Uterus (tissue), 4 donors: ENCODE data around the gene ABCA2. TPM values are rescaled to one million over a fixed set of nuclear protein-coding genes. Genes with fewer than 3 reads are reported as not detected.

Source experiments
- DNase-seq, 2 donors: peaks; one replicate each; pipeline ENCODE4 v3.0.0-alpha.2; 2019 to 2020
- H3K27ac ChIP-seq, 2 donors: fragments of 200-600 bp; sonication (generic); 1 replicate in 1 of 2; 2 replicates in 1 of 2; pipeline ENCODE4 v1.5.1; 2016 to 2018
- H3K27me3 ChIP-seq, 2 donors: fragments of 200-600 bp; sonication (generic); one replicate each; pipeline ENCODE4 v1.5.1; 2018 to 2019; ENCODE audit warnings: control low read depth in 1 of 2
- H3K36me3 ChIP-seq, 2 donors: fragments of 200-600 bp; sonication (generic); one replicate each; pipeline ENCODE4 v1.5.1; 2019; ENCODE audit warnings: control low read depth in 1 of 2
- H3K4me1 ChIP-seq, 2 donors: fragments of 200-600 bp; sonication (generic); one replicate each; pipeline ENCODE4 v1.5.1; 2018 to 2019; ENCODE audit warnings: control low read depth in 1 of 2
- H3K4me3 ChIP-seq, 2 donors: fragments of 200-600 bp; sonication (generic); 1 replicate in 1 of 2; 2 replicates in 1 of 2; pipeline ENCODE4 v1.5.1; 2018 to 2019; ENCODE audit warnings: mild to moderate bottlenecking in 1 of 2
- H3K9me3 ChIP-seq, 2 donors: fragments of 200-600 bp; sonication (generic); one replicate each; pipeline ENCODE4 v1.5.1; 2019; ENCODE audit warnings: control low read depth in 1 of 2
- CTCF ChIP-seq, 4 experiments: fragments of 200-600 bp in 2 of 4; fragments of 450-650 bp in 2 of 4; sonication (generic) in 2 of 4; IDR thresholded peaks; one replicate each; pipeline ENCODE4 v1.5.1; 2016 to 2019; ENCODE audit warnings: antibody characterized with exemption in 4 of 4, mild to moderate bottlenecking in 2 of 4, moderate library complexity in 1 of 4
- POLR2A ChIP-seq, 2 donors: fragments of 450-650 bp; IDR thresholded peaks; one replicate each; pipeline ENCODE4 v1.6.1; 2016; ENCODE audit warnings: antibody characterized with exemption in 2 of 2, mild to moderate bottlenecking in 1 of 2, moderate library complexity in 1 of 2
- intact Hi-C: fragments of 100-400 bp; cut with DNase I; formaldehyde crosslinking; loops from one replicate; pipeline ENCODE4 v1.15.1; 2023; ENCODE audit warnings: low total_unique reads
- total RNA-seq, 4 donors: library from RNA; depleted of rRNA in 3 of 4; stranded (reverse); fragments of >200 nt in 3 of 4; gene quantifications; one replicate each; pipeline versions ENCODE4 v1.1.0 to v1.2.4, GENCODE V29; 2014 to 2023
- donor health status: DM: yes; HTN: yes; CAD: no.

Gene ABCA2
- 10 to 100 TPM; 24.8 to 36.9 (median 26.1) TPM for total RNA-seq

- Histone ChIP-seq H3K27ac (peak within 1 kb of the TSS; percentile 1 to 63), H3K4me3 (peak within 1 kb of the TSS; percentile 40 to 42), H3K27me3 (no peaks in the 10 kb centered on the region), H3K9me3 (no peaks in the 10 kb centered on the region), H3K4me1 (peaks cover 0 to 18% of the 10 kb centered on the region in 2 donors), H3K36me3 (no peaks in the 10 kb centered on the region)
- DNase-seq: no peak
- intact Hi-C loops: no loop called here
- TF ChIP-seq POLR2A (IDR thresholded peaks at IDR 0.05): no peak
- TF ChIP-seq CTCF (IDR thresholded peaks at IDR 0.05): no peak
Observed at GRCh38 chr9:137027369-137028262, at the start of gene ABCA2. Gene ABCA2 (minus strand): TSS chr9:137028237. CDS start chr9:137028140, 97 bp downstream.

- intact Hi-C loops: no loop called here
- H3K27me3 ChIP-seq: no peaks in the 10 kb centered on the region
- no peaks in the 10 kb centered on the region for H3K9me3 ChIP-seq
- peaks cover 0 to 7% of the 10 kb centered on the region in 2 donors for H3K4me1 ChIP-seq
- DNase-seq: peak; percentile 63 to 70
- peak within 1 kb of the TSS; percentile 36 to 65 for H3K27ac ChIP-seq
- TF ChIP-seq POLR2A (IDR thresholded peaks at IDR 0.05) (peak; percentile 27 to 38), CTCF (IDR thresholded peaks at IDR 0.05) (no peak)
- H3K4me3 ChIP-seq: peak within 1 kb of the TSS; percentile 41 to 47
- no peaks in the 10 kb centered on the region for H3K36me3 ChIP-seq
Observed at GRCh38 chr9:137077010-137077747, 49.1 kb upstream of the ABCA2 start, which contains the start of gene UAP1L1. Gene UAP1L1 (plus strand): TSS chr9:137077517. CDS start chr9:137077533, 16 bp downstream.

GRCh38 chr9:137076636-137077009 is 48.6 kb upstream of the ABCA2 start:
- Histone ChIP-seq H3K9me3 (no peaks in the 10 kb centered on the region), H3K4me3 (peak overlapping the region; percentile 41 to 47), H3K4me1 (peaks cover 0 to 7% of the 10 kb centered on the region in 2 donors), H3K27ac (peak overlapping the region; percentile 36 to 65), H3K27me3 (no peaks in the 10 kb centered on the region), H3K36me3 (no peaks in the 10 kb centered on the region)
- no peak for DNase-seq
- TF ChIP-seq CTCF (IDR thresholded peaks at IDR 0.05) (no peak), POLR2A (IDR thresholded peaks at IDR 0.05) (no peak)
- intact Hi-C loops: no loop called here

GRCh38 chr9:137075275-137075775 is 47.3 kb upstream of the ABCA2 start:
- DNase-seq: no peak
- Histone ChIP-seq H3K4me3 (no peak overlapping the region), H3K27ac (no peak overlapping the region), H3K27me3 (no peaks in the 10 kb centered on the region), H3K36me3 (no peaks in the 10 kb centered on the region), H3K4me1 (peaks cover 0 to 15% of the 10 kb centered on the region in 2 donors), H3K9me3 (no peaks in the 10 kb centered on the region)
- no peak for TF ChIP-seq CTCF (IDR thresholded peaks at IDR 0.05)
- no peak for TF ChIP-seq POLR2A (IDR thresholded peaks at IDR 0.05)
- intact Hi-C loops: no loop called here
